Epithelial cell of proximal tubule (primary cell): ENCODE results near the gene NTN5. TPM values are rescaled to one million over a fixed set of nuclear protein-coding genes. Genes with fewer than 3 reads are reported as not detected.

Source experiments
- DNase-seq: peaks from one replicate; pipeline ENCODE4 v3.0.0-alpha.2; 2011; ENCODE audit warnings: low read depth
- H3K4me3 ChIP-seq: 2 replicates; pipeline ENCODE4 v1.5.1; 2011; ENCODE audit warnings: low read depth, mild to moderate bottlenecking, low read length
- CTCF ChIP-seq: conservative IDR thresholded peaks from 2 replicates; pipeline ENCODE4 v1.5.1; 2012; ENCODE audit warnings: low read depth, mild to moderate bottlenecking, low read length
- total RNA-seq: library from RNA; depleted of rRNA; stranded (reverse); fragments of >200 nt; gene quantifications from 2 replicates; pipeline ENCODE4 v1.2.3, GENCODE V29; 2015

NTN5 gene
- total RNA-seq, 1 donor from 2014 or later, result not detected

GRCh38 chr19:48711106-48711662 is 38.4 kb upstream of the NTN5 start:
- no peak overlapping the region for H3K4me3 ChIP-seq
- no peak for DNase-seq
- TF ChIP-seq CTCF, result no peak

GRCh38 chr19:48708471-48708870 is 35.7 kb upstream of the NTN5 start:
- DNase-seq, result no peak
- TF ChIP-seq CTCF, result no peak

GRCh38 chr19:48705431-48705830 is 32.6 kb upstream of the NTN5 start:
- H3K4me3 ChIP-seq, result no peak overlapping the region
- no peak for DNase-seq
- TF ChIP-seq CTCF, result no peak

More at GRCh38 chr19:48708471-48708870, 35.7 kb upstream of the NTN5 start:
- H3K4me3 ChIP-seq, result no peak overlapping the region

GRCh38 chr19:48703316-48703715 is 30.5 kb upstream of the NTN5 start:
- no peak for DNase-seq
- no peak overlapping the region for H3K4me3 ChIP-seq
- no peak for TF ChIP-seq CTCF

- no peak for TF ChIP-seq CTCF
- no peak for DNase-seq
- H3K4me3 ChIP-seq, result no peak overlapping the region
Measured at GRCh38 chr19:48702701-48703100, 29.9 kb upstream of the NTN5 start.

- H3K4me3 ChIP-seq, result no peak overlapping the region
- TF ChIP-seq CTCF, result no peak
- no peak for DNase-seq
Measured at GRCh38 chr19:48698046-48698445, 25.2 kb upstream of the NTN5 start.

GRCh38 chr19:48696353-48697010 is 23.7 kb upstream of the NTN5 start:
- DNase-seq, result no peak
- TF ChIP-seq CTCF, result no peak
- H3K4me3 ChIP-seq, result peak overlapping the region; percentile 43
